Neural cell (in vitro differentiated cells): ENCODE data around the gene AGBL1. TPM values are rescaled to one million over a fixed set of nuclear protein-coding genes. Genes with fewer than 3 reads are reported as not detected.

ENCODE experiments used
- H2AFZ ChIP-seq: fragments of 200-600, 300-800 bp; sonication (generic), shearing (Covaris generic); 2 replicates; pipeline ENCODE4 v1.6.0; 2014; ENCODE audit warnings: low read depth, mild to moderate bottlenecking, antibody characterized with exemption, low read length, moderate library complexity
- H3F3A ChIP-seq: fragments of 200-600 bp; shearing (Covaris generic); 2 replicates; pipeline ENCODE4 v1.6.1; 2016; ENCODE audit warnings: mild to moderate bottlenecking, moderate library complexity, mixed read lengths, antibody characterized with exemption, low read length; ENCODE audit not compliant: insufficient read depth, poor library complexity, severe bottlenecking
- H3K27ac ChIP-seq: fragments of 200-600, 300-800 bp; sonication (generic), shearing (Covaris generic); 2 replicates; pipeline ENCODE4 v1.5.1; 2014; ENCODE audit warnings: mild to moderate bottlenecking, low read length, moderate library complexity
- H3K27me3 ChIP-seq: fragments of 300-800, 200-600 bp; sonication (generic), shearing (Covaris generic); 2 replicates; pipeline ENCODE4 v1.6.0; 2014; ENCODE audit warnings: mild to moderate bottlenecking, low read depth, low read length, moderate library complexity; ENCODE audit not compliant: insufficient read depth
- H3K36me3 ChIP-seq: fragments of 300-800, 200-600 bp; sonication (generic), shearing (Covaris generic); 2 replicates; pipeline ENCODE4 v1.5.1; 2014; ENCODE audit warnings: mild to moderate bottlenecking, antibody characterized with exemption, low read length, moderate library complexity; ENCODE audit not compliant: insufficient read depth
- H3K4me2 ChIP-seq: fragments of 300-800, 200-600 bp; sonication (generic), shearing (Covaris generic); 2 replicates; pipeline ENCODE4 v1.6.0; 2014; ENCODE audit warnings: mild to moderate bottlenecking, low read length
- H3K4me3 ChIP-seq: fragments of 300-800, 200-600 bp; sonication (generic), shearing (Covaris generic); 2 replicates; pipeline ENCODE4 v1.5.1; 2014; ENCODE audit warnings: mild to moderate bottlenecking, low read length, moderate library complexity
- H3K79me2 ChIP-seq: fragments of 200-600 bp; shearing (Covaris generic); replicated peaks from 2 replicates; pipeline ENCODE4 v1.6.0; 2014; ENCODE audit warnings: mild to moderate bottlenecking, low read length, moderate library complexity; ENCODE audit not compliant: insufficient read depth
- H3K9ac ChIP-seq: fragments of 300-800, 200-600 bp; sonication (generic), shearing (Covaris generic); 2 replicates; pipeline ENCODE4 v1.6.1; 2016; ENCODE audit warnings: mild to moderate bottlenecking, low read length, mixed read lengths
- H3K9me2 ChIP-seq: fragments of 200-600 bp; shearing (Covaris generic); 2 replicates; pipeline ENCODE4 v1.6.1; 2016; ENCODE audit warnings: mild to moderate bottlenecking, low read length, mixed read lengths; ENCODE audit not compliant: insufficient read depth
- H3K9me3 ChIP-seq: fragments of 200-600, 300-800 bp; sonication (generic), shearing (Covaris generic); 2 replicates; pipeline ENCODE4 v1.6.1; 2016; ENCODE audit warnings: mild to moderate bottlenecking, mixed run types, low read length, moderate library complexity, mixed read lengths
- H4K20me1 ChIP-seq: fragments of 200-600 bp; shearing (Covaris generic); 2 replicates; pipeline ENCODE4 v1.6.1; 2016; ENCODE audit warnings: mild to moderate bottlenecking, mixed run types; ENCODE audit not compliant: insufficient read depth
- CTCF ChIP-seq: fragments of 450-650 bp; IDR thresholded peaks from 2 replicates; pipeline ENCODE4 v1.5.1; 2014; ENCODE audit warnings: antibody characterized with exemption, mild to moderate bottlenecking, moderate library complexity; ENCODE audit not compliant: poor library complexity, severe bottlenecking
- EP300 ChIP-seq: fragments of 450-650 bp; conservative IDR thresholded peaks from 2 replicates; pipeline ENCODE4 v1.6.1; 2014; ENCODE audit warnings: antibody characterized with exemption, mild to moderate bottlenecking, moderate library complexity; ENCODE audit not compliant: poor library complexity, severe bottlenecking
- EZH2 ChIP-seq: fragments of 200-600, 300-800 bp; shearing (Covaris generic), sonication (generic); IDR thresholded peaks from 2 replicates; pipeline ENCODE4 v1.6.1; 2014; ENCODE audit warnings: antibody characterized with exemption, low read length, borderline replicate concordance, mild to moderate bottlenecking; ENCODE audit not compliant: insufficient read depth, poor library complexity, severe bottlenecking
- MXI1 ChIP-seq: fragments of 450-650 bp; conservative IDR thresholded peaks from 2 replicates; pipeline ENCODE4 v1.6.1; 2014; ENCODE audit warnings: antibody characterized with exemption, mild to moderate bottlenecking; ENCODE audit not compliant: poor library complexity, severe bottlenecking
- POLR2AphosphoS5 ChIP-seq: IDR thresholded peaks from 2 replicates; pipeline ENCODE4 v1.6.1; 2012
- RAD21 ChIP-seq: fragments of 450-650 bp; conservative IDR thresholded peaks from 2 replicates; pipeline ENCODE4 v1.6.1; 2014; ENCODE audit warnings: antibody characterized with exemption, mild to moderate bottlenecking, moderate library complexity
- REST ChIP-seq: IDR thresholded peaks from 2 replicates; pipeline ENCODE4 v1.6.1; 2012; ENCODE audit warnings: borderline replicate concordance
- SMC3 ChIP-seq: fragments of 450-650 bp; conservative IDR thresholded peaks from 2 replicates; pipeline ENCODE4 v1.6.1; 2014; ENCODE audit warnings: antibody characterized with exemption, mild to moderate bottlenecking, moderate library complexity; ENCODE audit not compliant: poor library complexity
- TAF1 ChIP-seq: IDR thresholded peaks from 2 replicates; pipeline ENCODE4 v1.6.1; 2012; ENCODE audit warnings: low read depth
- polyA plus RNA-seq: library from polyadenylated mRNA; depleted of rRNA; stranded (reverse); fragments of >200 nt; gene quantifications from 2 replicates; pipeline ENCODE4 v1.2.3, GENCODE V29; 2014

Gene AGBL1
- polyA plus RNA-seq, 1 donor from 2014 or later: 0.12 TPM

- Histone ChIP-seq H3K9me3 (peaks cover 2% of the 10 kb centered on the region), H3K27me3 (no peaks in the 10 kb centered on the region), H3K79me2 (no peaks in the 10 kb centered on the region), H4K20me1 (no peaks in the 10 kb centered on the region), H3K4me3 (no peak overlapping the region), H3K4me2 (no peak overlapping the region), H3F3A (no peaks in the 10 kb centered on the region), H3K27ac (no peak overlapping the region), H2AFZ (no peak overlapping the region), H3K9ac (no peak overlapping the region), H3K9me2 (no peaks in the 10 kb centered on the region), H3K36me3 (no peaks in the 10 kb centered on the region)
- no peak for TF ChIP-seq RAD21
- TF ChIP-seq CTCF: no peak
- TF ChIP-seq EP300: no peak
- no peak for TF ChIP-seq TAF1
These were observed 133.7 kb downstream of the AGBL1 start for GRCh38 chr15:86213420-86213819.

GRCh38 chr15:86213888-86214287, 134.2 kb downstream of the AGBL1 start:
- H3K4me2 ChIP-seq: no peak overlapping the region
- H3K79me2 ChIP-seq: no peaks in the 10 kb centered on the region

More at GRCh38 chr15:86213888-86214287, 134.2 kb downstream of the AGBL1 start:
- Histone ChIP-seq H3K9me2 (no peaks in the 10 kb centered on the region), H3K36me3 (no peaks in the 10 kb centered on the region), H3F3A (no peaks in the 10 kb centered on the region), H3K4me3 (no peak overlapping the region), H3K27me3 (no peaks in the 10 kb centered on the region), H3K9me3 (peaks cover 5% of the 10 kb centered on the region), H3K27ac (no peak overlapping the region), H2AFZ (no peak overlapping the region), H3K9ac (no peak overlapping the region), H4K20me1 (no peaks in the 10 kb centered on the region)
- no peak for TF ChIP-seq POLR2AphosphoS5
- no peak for TF ChIP-seq TAF1
- no peak for TF ChIP-seq MXI1
- no peak for TF ChIP-seq EZH2
- TF ChIP-seq EP300: no peak
- TF ChIP-seq CTCF: no peak
- TF ChIP-seq SMC3: no peak
- no peak for TF ChIP-seq RAD21
- no peak for TF ChIP-seq REST
